GM11168 (cell line): ENCODE data around the gene TNFRSF1A.

Experiments
- in situ Hi-C: fragments of 300-500 bp; cut with MboI; formaldehyde crosslinking; loops from one replicate; pipeline ENCODE4 v1.12.0; 2022; ENCODE audit warnings: low sequenced_read_pairs; ENCODE audit not compliant: unreplicated experiment

TNFRSF1A gene

DNA sequence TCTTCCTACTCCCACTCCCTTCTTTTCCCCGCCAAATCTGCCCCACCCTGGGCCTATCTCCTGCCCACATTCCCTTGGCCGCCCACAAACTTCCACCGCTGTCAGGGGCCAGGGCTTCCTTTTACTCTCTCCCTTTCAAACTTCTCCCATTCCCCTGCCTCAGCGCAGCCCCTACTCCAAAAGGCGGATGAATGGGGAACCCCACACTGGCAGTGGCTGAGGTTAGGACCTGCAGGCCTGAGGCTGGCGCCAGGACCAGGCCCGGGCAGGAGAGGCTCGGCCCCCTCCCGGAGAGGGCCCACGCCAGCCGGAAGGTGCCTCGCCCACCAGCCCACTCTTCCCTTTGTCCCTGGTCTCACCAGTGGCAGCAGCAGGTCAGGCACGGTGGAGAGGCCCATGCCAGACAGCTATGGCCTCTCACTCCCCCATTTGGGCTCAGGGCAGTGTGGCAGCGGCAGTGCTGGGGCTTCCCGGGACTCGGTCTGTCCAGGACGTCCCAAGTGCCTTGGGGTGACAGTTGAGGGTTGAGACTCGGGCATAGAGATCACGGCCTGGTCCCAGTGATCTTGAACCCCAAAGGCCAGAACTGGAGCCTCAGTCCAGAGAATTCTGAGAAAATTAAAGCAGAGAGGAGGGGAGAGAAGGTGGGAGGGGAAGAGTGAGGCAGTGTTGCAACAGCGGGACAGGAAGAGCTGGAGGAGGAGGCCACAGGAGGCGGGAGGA lies at the start of gene TNFRSF1A:
Gene TNFRSF1A (minus strand): TSS at position 660 of the 723 bp plus-strand sequence. CDS start 262 bp downstream, at position 398.
- in situ Hi-C loops, result no loop called here

DNA sequence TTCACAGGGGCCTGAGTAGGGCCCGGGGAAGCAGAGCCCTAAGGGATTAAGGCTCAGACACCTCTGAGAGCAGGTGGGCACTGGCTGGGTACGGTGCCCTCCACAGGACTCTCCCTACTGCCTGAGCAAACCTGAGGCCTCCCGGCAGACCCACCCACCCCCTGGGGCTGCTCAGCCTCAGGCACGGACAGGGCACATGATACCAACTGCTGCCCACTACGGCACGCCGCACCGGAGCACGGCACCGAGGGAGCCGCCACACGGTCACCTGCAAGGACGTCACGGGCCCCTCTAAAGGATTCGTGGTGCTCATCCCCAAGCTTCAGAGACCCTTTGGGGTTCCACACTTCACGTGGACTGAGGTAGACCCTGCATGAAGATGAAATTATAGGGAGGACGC lies 49.1 kb upstream of the TNFRSF1A start:
- in situ Hi-C loops, result no loop called here

DNA sequence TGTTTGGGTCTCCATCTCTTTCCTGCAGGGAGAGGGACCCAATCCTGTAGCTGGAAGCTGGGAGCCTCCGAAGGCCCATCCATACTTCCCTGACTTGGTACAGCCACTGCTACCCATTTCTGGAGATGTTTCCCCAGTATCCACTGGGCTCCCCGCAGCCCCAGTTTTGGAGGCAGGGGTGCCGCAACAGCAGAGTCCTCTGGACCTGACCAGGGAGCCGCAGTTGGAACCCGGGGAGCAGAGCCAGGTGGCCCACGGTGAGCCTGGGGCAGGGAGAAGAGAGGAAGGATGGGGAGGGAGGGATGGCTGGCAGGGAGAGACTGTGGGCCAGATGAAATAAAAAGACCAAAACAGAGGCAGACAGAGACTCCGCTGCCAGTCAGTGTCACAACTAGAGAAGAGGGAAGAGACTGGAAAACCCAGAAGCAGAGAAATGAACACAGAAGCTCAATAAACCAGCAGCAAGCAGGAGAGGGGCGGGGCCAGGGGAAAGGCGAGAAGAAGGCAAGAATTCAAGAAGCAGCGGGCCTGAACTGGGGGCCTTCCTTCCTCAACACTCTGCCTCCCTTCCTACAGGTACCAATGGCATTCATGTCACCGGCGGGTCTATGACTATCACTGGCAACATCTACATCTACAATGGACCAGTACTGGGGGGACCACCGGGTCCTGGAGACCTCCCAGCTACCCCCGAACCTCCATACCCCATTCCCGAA lies 48.4 kb upstream of the TNFRSF1A start:
- in situ Hi-C loops, result no loop called here

DNA sequence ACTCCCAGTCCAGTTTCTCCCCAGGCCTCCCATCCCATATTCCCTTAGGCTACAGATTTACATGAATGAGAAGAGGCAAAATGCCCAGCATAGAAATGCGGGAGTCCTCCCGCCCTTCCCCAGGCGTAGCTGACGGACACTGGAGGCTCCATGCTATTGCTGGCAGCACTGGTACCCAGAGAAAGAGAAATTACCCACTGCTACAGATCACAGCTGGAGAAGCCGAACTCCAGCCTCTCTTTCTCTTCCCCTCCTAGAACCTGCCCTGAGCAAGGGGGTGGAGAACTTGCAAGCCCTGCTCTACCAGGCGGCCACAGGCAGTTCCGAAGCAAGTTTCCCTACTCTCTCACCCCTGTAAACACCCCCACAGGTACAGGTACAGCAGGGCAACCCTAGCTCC lies 45.7 kb upstream of the TNFRSF1A start:
- in situ Hi-C loops, result no loop called here

DNA sequence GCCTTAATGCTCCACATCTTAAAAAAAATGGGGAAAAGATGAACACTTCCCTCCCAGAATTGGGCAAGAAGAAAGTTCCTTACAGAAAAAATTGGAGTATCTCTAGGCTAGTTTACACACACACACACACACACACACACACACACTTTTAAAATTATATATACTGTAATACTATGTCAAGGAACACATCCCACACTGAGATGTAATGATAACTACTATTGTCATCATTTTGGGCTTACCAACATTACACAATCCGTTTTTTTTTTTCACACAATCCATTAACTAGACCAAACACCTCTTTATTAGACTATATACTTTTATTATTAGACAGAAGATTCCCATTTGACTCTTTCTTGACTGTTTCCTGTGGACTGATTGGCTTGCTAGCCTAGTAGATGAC lies 44.6 kb upstream of the TNFRSF1A start:
- in situ Hi-C loops, result no loop called here

DNA sequence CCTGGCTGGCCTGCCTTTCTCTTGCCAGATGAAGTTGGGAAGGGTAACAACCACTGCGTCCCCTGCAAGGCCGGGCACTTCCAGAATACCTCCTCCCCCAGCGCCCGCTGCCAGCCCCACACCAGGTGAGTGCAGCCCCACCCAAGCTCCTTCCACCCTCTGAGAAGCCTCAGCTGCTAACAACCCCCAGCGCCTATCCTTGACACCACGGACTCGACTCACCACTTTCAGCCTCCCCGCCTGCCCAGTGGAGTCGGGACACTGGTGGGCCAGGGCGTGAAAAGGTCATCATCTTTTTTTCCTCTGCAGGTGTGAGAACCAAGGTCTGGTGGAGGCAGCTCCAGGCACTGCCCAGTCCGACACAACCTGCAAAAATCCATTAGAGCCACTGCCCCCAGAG lies 44.2 kb upstream of the TNFRSF1A start:
- in situ Hi-C loops, result no loop called here

DNA sequence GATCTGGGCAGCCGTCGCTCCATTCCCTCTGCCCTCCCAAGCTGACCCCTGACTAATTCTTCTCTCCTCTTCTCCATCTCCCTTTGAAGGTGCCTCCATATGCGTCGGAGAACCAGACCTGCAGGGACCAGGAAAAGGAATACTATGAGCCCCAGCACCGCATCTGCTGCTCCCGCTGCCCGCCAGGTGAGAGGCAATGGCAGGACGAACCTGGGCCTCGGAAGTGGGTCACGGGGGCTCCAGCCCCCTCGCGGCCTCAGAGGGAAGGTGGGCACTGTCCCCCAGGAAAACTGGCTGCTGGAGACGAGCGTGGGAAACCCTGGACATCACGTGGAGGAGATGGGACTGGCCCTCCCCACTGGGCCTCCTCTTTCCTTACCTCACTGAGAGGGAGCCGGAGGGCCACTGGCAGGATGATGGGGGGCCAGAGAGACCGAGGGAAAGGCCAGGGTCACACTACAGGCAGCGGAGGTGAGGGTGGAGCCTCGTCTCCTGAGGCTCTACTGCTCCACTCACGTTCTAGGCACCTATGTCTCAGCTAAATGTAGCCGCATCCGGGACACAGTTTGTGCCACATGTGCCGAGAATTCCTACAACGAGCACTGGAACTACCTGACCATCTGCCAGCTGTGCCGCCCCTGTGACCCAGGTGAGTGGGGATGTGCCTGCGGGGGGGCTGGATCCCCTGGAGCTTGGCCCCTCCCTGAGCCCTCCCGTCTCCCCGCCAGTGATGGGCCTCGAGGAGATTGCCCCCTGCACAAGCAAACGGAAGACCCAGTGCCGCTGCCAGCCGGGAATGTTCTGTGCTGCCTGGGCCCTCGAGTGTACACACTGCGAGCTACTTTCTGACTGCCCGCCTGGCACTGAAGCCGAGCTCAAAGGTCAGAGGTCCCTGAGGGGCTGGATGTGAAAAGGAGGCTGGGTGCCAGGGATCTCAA lies 42.9 kb upstream of the TNFRSF1A start:
- in situ Hi-C loops, result no loop called here

DNA sequence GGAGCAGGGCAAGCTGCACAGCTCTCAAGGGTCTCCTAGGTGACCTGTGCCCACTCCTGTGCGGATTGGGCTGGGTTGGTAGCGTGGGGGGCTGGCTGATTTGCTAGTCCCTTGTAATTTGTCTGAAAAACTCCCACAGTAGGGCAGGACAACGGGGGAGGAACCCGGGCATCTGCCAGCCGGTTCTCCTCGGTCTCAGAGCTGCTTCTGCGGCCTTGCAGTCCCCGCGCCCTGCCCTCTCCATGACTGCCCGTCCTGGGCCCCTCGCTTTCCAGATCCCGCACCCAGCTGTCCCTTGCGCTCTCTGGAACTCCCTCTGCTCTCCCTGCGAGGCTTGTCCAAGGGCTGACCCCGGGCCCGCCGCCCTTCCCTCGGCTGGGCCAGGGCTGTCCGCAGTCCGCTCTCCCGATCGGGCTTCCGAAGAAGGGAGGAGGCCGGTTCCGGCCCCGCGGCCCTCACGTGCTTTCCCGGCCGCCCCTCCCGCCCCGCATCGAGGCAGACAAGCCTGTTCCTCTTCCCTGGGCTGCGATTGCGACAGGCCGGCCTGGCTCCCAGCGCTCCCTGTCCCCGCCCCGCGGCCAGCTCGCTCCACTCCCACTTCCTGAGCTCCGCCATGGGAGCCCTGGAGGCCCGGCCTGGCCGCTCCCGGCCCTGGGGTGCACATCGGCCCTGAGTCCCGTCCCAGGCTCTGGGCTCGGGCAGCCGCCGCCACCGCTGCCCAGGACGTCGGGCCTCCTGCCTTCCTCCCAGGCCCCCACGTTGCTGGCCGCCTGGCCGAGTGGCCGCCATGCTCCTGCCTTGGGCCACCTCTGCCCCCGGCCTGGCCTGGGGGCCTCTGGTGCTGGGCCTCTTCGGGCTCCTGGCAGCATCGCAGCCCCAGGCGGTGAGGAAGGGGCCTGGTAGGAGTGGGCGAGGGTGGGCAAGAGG lies 42.0 kb upstream of the TNFRSF1A start, which contains the start of gene LTBR:
Gene LTBR (plus strand): TSS at position 591 of the 927 bp plus-strand sequence. CDS start 197 bp downstream, at position 788.
- in situ Hi-C loops, result no loop called here

DNA sequence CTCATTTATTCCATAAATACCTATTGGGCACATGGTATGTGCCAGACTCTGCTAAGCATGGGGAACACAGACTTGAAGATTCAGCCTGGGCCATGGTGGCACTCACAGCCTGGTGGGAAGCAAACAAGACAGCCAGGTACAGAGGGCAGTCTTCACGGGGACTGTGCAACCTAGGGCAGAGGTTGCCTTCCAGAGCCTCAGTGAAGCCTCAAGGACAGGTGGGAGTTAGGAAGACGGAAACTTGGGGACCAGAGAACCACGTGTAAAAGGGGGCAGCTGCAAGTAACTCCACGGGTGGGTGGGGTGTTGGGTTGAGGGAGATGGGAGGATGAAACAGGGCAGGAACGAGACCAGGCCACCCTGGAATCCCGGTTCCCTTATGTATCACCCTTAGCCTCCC lies 41.1 kb upstream of the TNFRSF1A start:
- in situ Hi-C loops, result no loop called here

DNA sequence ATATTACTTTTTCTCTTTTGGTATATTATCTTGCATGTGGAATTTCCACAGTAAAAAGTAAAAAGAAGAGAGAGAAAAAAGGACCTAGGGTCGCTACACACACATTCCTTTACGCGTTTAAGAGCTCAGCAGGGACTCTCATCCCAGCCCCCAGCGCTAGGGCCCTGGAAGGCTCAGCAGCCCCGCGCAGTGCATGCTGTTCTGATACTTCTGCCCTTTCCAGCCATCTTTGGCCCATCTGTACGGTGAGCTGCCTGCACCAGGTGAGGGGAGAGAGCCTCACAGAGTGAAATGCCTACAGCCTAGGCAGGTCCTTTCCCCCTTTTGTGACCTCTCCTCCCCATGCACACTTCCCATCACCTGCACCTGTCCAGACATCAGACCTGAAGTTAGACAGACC lies 40.5 kb upstream of the TNFRSF1A start:
- in situ Hi-C loops, result no loop called here

DNA sequence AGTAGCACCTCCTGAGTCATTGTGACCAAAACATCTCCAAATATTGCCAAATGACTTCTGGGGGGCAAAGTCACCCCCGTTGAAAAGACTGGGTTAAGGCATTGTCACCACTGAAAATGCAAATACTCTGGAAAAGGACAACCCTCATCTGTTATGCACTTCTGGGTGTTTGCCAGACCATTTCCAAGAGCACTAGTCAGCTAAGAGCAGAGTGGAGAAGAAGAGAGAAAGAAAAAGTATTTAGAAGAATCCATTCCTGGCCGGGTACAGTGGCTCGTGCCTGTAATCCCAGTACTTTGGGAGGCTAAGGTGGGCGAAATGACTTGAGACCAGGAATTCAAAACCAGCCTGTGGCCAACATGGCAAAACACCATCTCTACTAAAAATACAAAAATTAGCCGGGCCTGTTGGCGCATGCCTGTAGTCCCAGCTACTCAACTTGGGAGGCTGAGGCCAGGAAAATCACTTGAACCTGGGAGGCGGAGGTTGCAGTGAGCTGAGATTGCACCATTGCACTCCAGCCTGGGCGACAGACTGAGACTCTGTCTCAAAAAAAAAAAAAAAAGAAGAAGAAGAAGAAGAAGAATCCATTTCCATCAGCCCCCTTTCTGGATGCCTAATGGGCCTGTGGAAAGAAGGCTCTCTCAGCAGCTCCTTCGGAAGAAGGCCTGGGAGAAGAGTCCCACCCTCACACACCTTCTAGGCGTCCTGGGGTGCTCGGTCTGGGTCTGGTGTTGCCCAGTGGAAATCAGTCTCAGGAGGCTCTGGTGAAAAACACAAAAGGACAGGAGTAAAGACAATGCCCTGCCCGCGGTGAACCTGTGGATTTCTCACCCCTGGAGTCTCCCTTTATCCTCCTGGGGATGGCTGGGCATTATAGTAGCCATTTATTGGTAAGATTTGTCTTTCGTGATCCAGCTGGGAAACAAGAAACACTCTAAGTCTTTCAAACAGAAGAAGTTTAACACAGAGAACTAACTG lies 38.6 kb upstream of the TNFRSF1A start:
- in situ Hi-C loops, result no loop called here

DNA sequence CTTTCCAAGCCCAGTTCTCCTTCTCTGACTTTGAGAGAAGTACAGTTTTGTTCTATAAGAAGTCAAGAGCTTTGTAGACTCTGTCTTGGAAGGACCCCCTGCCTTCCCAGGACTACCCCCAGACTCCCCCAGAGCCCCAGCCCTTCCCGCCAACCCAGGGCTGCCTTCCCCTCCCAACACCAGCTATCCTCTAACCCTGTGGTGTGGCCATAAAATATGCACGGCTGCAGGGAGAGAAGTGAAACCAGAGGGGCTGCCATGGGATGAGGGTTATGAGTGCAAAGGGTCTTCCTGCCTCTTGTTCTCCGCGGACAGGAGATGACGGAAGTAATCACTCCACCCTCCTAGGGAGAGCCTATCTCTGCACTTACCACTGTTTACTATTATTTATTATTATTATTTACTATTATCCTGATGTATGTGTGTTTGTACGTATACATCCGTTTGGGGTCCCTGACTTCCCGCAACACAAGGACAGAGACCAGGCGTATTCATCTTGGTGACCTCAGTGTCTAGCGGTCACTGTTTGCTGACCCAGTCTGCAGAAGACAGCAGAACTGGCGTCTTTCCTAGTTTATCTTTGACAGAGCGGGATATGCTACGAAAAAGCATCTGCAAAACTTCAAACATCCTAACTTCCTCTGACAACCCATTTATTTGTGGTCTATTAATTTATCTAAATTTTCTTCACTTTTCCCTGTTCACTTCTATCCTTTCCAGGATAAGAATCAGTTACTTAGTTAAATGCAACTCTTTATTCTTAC lies 37.0 kb upstream of the TNFRSF1A start:
- in situ Hi-C loops, result no loop called here

DNA sequence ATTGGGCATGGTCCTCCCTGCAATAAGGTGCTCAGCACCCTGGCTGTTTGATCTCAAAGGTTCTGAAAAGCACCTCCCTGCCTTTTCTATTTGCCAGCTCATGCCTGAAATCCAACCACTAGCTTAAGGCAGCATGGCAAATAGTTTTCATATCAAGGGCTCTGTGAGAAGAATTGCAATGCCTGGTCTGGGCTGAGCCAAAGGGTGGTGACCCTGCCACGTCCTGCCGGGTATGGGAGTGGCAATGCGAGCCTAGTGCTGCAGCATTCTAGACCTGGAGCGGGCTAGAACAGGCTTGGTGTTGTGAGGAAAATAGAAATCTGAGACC lies 35.8 kb upstream of the TNFRSF1A start:
- in situ Hi-C loops, result no loop called here

DNA sequence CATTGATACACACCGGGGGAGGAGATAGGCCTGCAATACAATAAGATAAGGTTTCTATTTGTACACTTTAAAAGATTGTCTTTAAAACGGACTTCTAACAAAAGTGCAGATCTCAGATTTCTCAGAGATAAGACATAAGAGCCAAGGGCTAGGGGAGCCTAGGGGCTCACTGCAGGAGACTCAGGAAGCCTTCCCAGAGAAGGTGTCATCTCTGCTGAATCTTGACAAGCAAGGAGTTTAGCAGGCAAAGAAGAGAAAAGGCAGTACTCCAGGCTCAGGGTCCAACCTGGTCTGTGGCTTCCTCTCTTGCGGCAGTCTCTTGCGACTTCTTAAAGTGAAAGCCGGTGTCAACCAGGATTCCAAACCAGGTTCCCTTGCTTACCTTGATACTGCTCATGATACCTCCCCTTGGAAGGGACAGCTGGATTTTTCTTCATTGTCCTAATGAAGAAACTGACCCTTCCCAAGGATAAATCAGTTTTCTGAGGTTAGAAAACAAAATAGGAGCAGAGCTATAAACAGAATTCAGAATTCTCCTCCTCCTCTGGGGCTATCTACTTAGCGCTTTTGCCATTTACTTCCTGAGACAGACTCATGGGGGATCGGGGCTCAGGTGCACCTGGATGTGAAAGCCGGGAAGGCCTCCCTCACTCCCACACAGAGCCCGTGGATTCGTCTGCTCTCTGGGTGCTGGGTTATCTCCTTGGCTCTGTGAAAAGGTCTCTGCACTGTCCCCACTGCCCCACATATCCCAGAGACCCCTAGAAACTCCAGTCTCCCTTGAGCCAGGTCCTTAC lies 35.2 kb upstream of the TNFRSF1A start:
- in situ Hi-C loops, result no loop called here

DNA sequence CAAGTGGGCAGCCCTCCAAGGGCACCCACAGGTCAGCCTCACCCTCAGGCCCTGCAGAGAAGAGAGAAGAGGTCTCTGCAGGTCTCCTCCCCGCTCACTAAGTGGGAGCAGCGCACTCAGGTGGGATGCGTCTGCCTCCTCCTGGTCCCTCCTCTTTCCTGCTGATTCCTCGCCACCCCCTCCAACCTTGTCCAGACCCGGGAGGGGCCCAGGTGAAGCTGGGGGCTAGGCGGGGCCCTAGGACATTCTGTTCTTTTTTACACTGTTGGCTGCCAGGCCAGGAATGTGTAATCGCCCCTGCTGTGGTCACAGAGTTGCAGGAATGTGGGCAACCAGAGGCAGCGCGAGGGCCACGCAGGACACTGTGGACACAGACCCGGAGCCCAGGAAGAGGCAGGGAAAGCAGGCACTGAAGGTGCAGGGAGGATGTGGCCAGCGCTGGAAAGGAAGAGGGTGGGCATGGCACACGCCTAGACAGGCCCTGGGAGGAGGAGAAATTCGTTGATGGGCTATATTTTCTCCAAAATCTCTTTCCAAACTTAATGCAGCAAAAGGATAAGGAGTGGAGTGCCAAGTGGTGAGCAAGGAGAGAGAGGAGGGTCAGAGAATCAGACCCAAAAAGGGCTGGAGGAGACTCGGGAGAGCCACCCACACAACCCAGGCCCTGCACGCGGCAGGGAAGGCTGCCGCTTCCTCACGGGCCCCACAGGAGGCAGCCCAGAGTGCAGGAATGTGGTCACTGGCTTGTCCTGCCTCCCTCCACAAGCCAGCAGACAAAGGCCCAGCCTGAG lies 34.4 kb upstream of the TNFRSF1A start:
- in situ Hi-C loops, result no loop called here
